Cortex of kidney (tissue), 1 donor: ENCODE results near the gene LAMC3.

Source experiments
- DNase-seq: peaks from one replicate; lab custom pipeline; 2025; lab: John Stamatoyannopoulos, UW

The LAMC3 gene

GRCh38 chr9:131012396-131012917 lies 3.5 kb downstream of the LAMC3 start:
- no peak for DNase-seq

- DNase-seq: no peak
Measured at GRCh38 chr9:131013015-131013755, 4.2 kb downstream of the LAMC3 start.

- no peak for DNase-seq
Measured at GRCh38 chr9:131013771-131014676, 5.0 kb downstream of the LAMC3 start.

- no peak for DNase-seq
Measured at GRCh38 chr9:131015112-131015511, 6.1 kb downstream of the LAMC3 start.

- no peak for DNase-seq
Measured at GRCh38 chr9:131015876-131016397, 7.0 kb downstream of the LAMC3 start.

- DNase-seq: no peak
Measured at GRCh38 chr9:131017067-131017466, 8.1 kb downstream of the LAMC3 start.

GRCh38 chr9:131018621-131019020 lies 9.6 kb downstream of the LAMC3 start:
- DNase-seq: no peak

- no peak for DNase-seq
Measured at GRCh38 chr9:131019388-131020239, 10.6 kb downstream of the LAMC3 start.

- no peak for DNase-seq
Measured at GRCh38 chr9:131020388-131020787, 11.4 kb downstream of the LAMC3 start.

GRCh38 chr9:131020862-131021261 lies 11.9 kb downstream of the LAMC3 start:
- DNase-seq: no peak

GRCh38 chr9:131021785-131022184 lies 12.8 kb downstream of the LAMC3 start:
- no peak for DNase-seq

- DNase-seq: no peak
Measured at GRCh38 chr9:131024978-131025868, 16.2 kb downstream of the LAMC3 start.

GRCh38 chr9:131025953-131026858 lies 17.2 kb downstream of the LAMC3 start:
- no peak for DNase-seq

- no peak for DNase-seq
Measured at GRCh38 chr9:131027048-131027871, 18.3 kb downstream of the LAMC3 start.

GRCh38 chr9:131027872-131028179 lies 18.9 kb downstream of the LAMC3 start:
- DNase-seq: no peak

- no peak for DNase-seq
Measured at GRCh38 chr9:131028221-131028884, 19.4 kb downstream of the LAMC3 start.

- DNase-seq: no peak
Measured at GRCh38 chr9:131028931-131029573, 20.1 kb downstream of the LAMC3 start.

GRCh38 chr9:131029574-131029952 lies 20.6 kb downstream of the LAMC3 start:
- DNase-seq: no peak
